Measurements from ENCODE around the gene CENPV.

Gene CENPV

DNA sequence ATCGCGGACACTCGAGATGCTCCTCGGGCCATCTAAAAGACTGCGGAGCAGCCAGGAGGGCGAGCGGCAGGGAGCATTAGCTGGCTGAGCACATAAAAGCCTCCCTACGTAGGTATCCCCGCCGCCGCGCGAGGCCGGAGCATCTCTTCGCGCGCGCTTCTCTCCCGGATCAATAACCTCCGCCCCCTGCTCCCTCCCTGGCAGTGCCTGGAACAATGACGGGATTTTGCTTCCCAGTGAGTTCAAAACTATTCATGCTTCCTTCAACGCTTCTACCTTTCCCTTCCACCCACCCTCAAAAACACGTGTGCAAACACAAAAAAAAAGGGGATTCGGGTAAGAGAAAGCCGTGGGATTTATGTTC lies 984 bp downstream of the CENPV start:
- peak overlapping the region; percentile 14 for H3K27ac ChIP-seq (ENCODE audit: low read length, poor library complexity, severe bottlenecking)
- H3K23ac ChIP-seq (ENCODE audit: low read length in 2 of 2), result peak overlapping the region in 1 of 2 experiments; percentile 57
- H3K4me2 ChIP-seq (ENCODE audit: low read length, poor library complexity, severe bottlenecking), result peak overlapping the region; percentile 98
- peaks cover 12% of the 10 kb centered on the region for H3K79me1 ChIP-seq (replicated peaks; ENCODE audit: low read length, poor library complexity, severe bottlenecking)
- under 1% methylated on average over 25 of the region's 25 CpGs for WGBS
- no peaks in the 10 kb centered on the region for H3K9me3 ChIP-seq (ENCODE audit: control insufficient read depth, low read length)
- no peak overlapping the region for H2BK5ac ChIP-seq (ENCODE audit: low read depth, low read length, poor library complexity, severe bottlenecking)
- H2BK120ac ChIP-seq (ENCODE audit: low read depth, low read length), result peak overlapping the region; percentile 49
- no peak overlapping the region for H2BK15ac ChIP-seq (ENCODE audit: low read depth, poor library complexity, severe bottlenecking)
- no peaks in the 10 kb centered on the region for H3K27me3 ChIP-seq (ENCODE audit: control insufficient read depth in 1 of 2, insufficient read depth in 1 of 2, low read length in 2 of 2)
- no peak overlapping the region for H4K91ac ChIP-seq (ENCODE audit: low read length)
- H4K8ac ChIP-seq (ENCODE audit: low read length), result no peak overlapping the region
- H3K9ac ChIP-seq (ENCODE audit: low read length), result peak overlapping the region; percentile 71
- no peak overlapping the region for H2BK12ac ChIP-seq (ENCODE audit: low read length in 2 of 2)
- peak overlapping the region in 1 of 2 experiments; percentile 32 for H3K4ac ChIP-seq (ENCODE audit: low read depth in 1 of 2, low read length in 2 of 2)
- H2AFZ ChIP-seq (ENCODE audit: low read depth, low read length), result no peak overlapping the region
- H3K36me3 ChIP-seq (ENCODE audit: control insufficient read depth in 1 of 2, insufficient read depth in 2 of 2, low read depth in 1 of 2, low read length in 2 of 2), result peaks cover 11 to 12% of the 10 kb centered on the region in 2 experiments
- no peak overlapping the region for H2AK5ac ChIP-seq (ENCODE audit: low read length, severe bottlenecking)
- DNase-seq, result peak; percentile 53
- peak overlapping the region in 1 of 2 experiments; percentile 28 for H3K18ac ChIP-seq (ENCODE audit: low read depth in 1 of 2, low read length in 2 of 2)
- H3K14ac ChIP-seq (ENCODE audit: low read length in 2 of 2), result no peak overlapping the region
- peak overlapping the region; percentile 68 to 79 for H3K4me3 ChIP-seq (ENCODE audit: insufficient read depth in 1 of 2, low read depth in 1 of 2, low read length in 2 of 2)
- H3K4me1 ChIP-seq (ENCODE audit: control insufficient read depth, insufficient read depth, low read depth, low read length), result peaks cover 10% of the 10 kb centered on the region

- H2AK5ac ChIP-seq (ENCODE audit: low read length, severe bottlenecking), result no peak overlapping the region
- no peak overlapping the region for H2AFZ ChIP-seq (ENCODE audit: low read depth, low read length)
- DNase-seq, result peak; percentile 30
- H4K91ac ChIP-seq (ENCODE audit: low read length), result no peak overlapping the region
- H2BK120ac ChIP-seq (ENCODE audit: low read depth, low read length), result no peak overlapping the region
- no peak overlapping the region for H4K8ac ChIP-seq (ENCODE audit: low read length)
- H3K18ac ChIP-seq (ENCODE audit: low read depth in 1 of 2, low read length in 2 of 2), result no peak overlapping the region
- H3K4me3 ChIP-seq (ENCODE audit: insufficient read depth in 1 of 2, low read depth in 1 of 2, low read length in 2 of 2), result peak overlapping the region in 1 of 2 experiments; percentile 79
- no peak overlapping the region for H2BK12ac ChIP-seq (ENCODE audit: low read length in 2 of 2)
- H3K36me3 ChIP-seq (ENCODE audit: control insufficient read depth in 1 of 2, insufficient read depth in 2 of 2, low read depth in 1 of 2, low read length in 2 of 2), result peaks cover 12 to 13% of the 10 kb centered on the region in 2 experiments
- no peak overlapping the region for H2BK15ac ChIP-seq (ENCODE audit: low read depth, poor library complexity, severe bottlenecking)
- 0% methylated on average over 3 of the region's 10 CpGs for WGBS
- peak overlapping the region; percentile 98 for H3K4me2 ChIP-seq (ENCODE audit: low read length, poor library complexity, severe bottlenecking)
- no peak overlapping the region for H3K14ac ChIP-seq (ENCODE audit: low read length in 2 of 2)
- H3K79me1 ChIP-seq (replicated peaks; ENCODE audit: low read length, poor library complexity, severe bottlenecking), result peaks cover 13% of the 10 kb centered on the region
- peaks cover 10% of the 10 kb centered on the region for H3K4me1 ChIP-seq (ENCODE audit: control insufficient read depth, insufficient read depth, low read depth, low read length)
- peak overlapping the region; percentile 14 for H3K27ac ChIP-seq (ENCODE audit: low read length, poor library complexity, severe bottlenecking)
- H3K9ac ChIP-seq (ENCODE audit: low read length), result peak overlapping the region; percentile 71
- no peak overlapping the region for H2BK5ac ChIP-seq (ENCODE audit: low read depth, low read length, poor library complexity, severe bottlenecking)
- H3K23ac ChIP-seq (ENCODE audit: low read length in 2 of 2), result no peak overlapping the region
- no peaks in the 10 kb centered on the region for H3K9me3 ChIP-seq (ENCODE audit: control insufficient read depth, low read length)
- H3K27me3 ChIP-seq (ENCODE audit: control insufficient read depth in 1 of 2, insufficient read depth in 1 of 2, low read length in 2 of 2), result no peaks in the 10 kb centered on the region
- H3K4ac ChIP-seq (ENCODE audit: low read depth in 1 of 2, low read length in 2 of 2), result peak overlapping the region in 1 of 2 experiments; percentile 32
Measured at GRCh38 chr17:16351831-16352230, 1.4 kb downstream of the CENPV start.

DNA sequence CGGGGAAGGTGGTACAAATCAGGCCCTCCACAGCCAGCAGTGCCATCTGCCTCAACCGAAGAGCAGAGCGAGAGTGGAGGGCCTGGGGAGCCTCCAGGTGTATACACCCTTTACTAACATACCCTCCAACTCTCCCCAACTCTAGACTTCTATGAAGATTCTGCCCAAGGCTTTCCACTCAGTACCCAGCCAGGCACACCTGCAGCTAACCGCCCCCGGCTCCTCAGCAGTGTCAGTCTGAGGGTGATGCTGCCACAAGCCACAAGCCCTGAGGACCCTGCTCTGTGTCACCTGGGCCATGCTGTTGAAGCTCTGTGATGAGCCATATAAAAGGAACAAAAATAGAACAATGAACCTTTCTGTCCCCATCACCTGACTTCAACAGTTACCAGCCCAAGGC lies 3.8 kb downstream of the CENPV start:
- Histone ChIP-seq H2AK5ac (ENCODE audit: low read length, severe bottlenecking) (no peak overlapping the region), H3K27me3 (ENCODE audit: control insufficient read depth in 1 of 2, insufficient read depth in 1 of 2, low read length in 2 of 2) (no peaks in the 10 kb centered on the region), H3K14ac (ENCODE audit: low read length in 2 of 2) (no peak overlapping the region), H3K4me3 (ENCODE audit: insufficient read depth in 1 of 2, low read depth in 1 of 2, low read length in 2 of 2) (no peak overlapping the region), H2BK12ac (ENCODE audit: low read length in 2 of 2) (no peak overlapping the region), H3K36me3 (ENCODE audit: control insufficient read depth in 1 of 2, insufficient read depth in 2 of 2, low read depth in 1 of 2, low read length in 2 of 2) (peaks cover 12 to 16% of the 10 kb centered on the region in 2 experiments), H2AFZ (ENCODE audit: low read depth, low read length) (no peak overlapping the region), H3K4ac (ENCODE audit: low read depth in 1 of 2, low read length in 2 of 2) (no peak overlapping the region), H3K79me1 (replicated peaks; ENCODE audit: low read length, poor library complexity, severe bottlenecking) (peaks cover 13% of the 10 kb centered on the region), H4K91ac (ENCODE audit: low read length) (no peak overlapping the region), H3K4me1 (ENCODE audit: control insufficient read depth, insufficient read depth, low read depth, low read length) (peaks cover 10% of the 10 kb centered on the region), H3K9ac (ENCODE audit: low read length) (no peak overlapping the region), H3K9me3 (ENCODE audit: control insufficient read depth, low read length) (no peaks in the 10 kb centered on the region), H3K18ac (ENCODE audit: low read depth in 1 of 2, low read length in 2 of 2) (no peak overlapping the region), H4K8ac (ENCODE audit: low read length) (no peak overlapping the region), H2BK120ac (ENCODE audit: low read depth, low read length) (no peak overlapping the region), H2BK5ac (ENCODE audit: low read depth, low read length, poor library complexity, severe bottlenecking) (no peak overlapping the region), H3K23ac (ENCODE audit: low read length in 2 of 2) (no peak overlapping the region), H3K27ac (ENCODE audit: low read length, poor library complexity, severe bottlenecking) (no peak overlapping the region), H2BK15ac (ENCODE audit: low read depth, poor library complexity, severe bottlenecking) (no peak overlapping the region), H3K4me2 (ENCODE audit: low read length, poor library complexity, severe bottlenecking) (no peak overlapping the region)
- WGBS, result 96% methylated on average over 5 of the region's 5 CpGs
- no peak for DNase-seq

DNA sequence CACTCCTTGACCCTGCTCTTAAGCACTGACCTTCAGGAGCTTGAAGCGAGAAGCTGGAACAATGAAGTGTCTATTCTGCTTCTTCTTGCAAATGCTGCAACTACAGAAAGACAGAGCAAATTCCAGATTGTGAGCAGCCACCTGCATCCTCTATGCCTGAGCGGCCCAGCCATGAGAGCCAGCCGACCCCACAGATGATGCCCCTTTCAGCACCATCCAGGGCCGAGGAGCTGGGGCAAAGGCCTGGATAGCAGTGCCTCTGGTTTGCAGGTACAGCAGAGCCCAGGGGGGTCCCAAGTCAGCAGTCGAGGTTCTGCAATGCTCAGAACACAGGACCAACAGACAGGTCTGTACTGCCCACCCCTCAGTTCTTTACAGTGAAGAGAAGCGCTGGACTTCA lies 4.7 kb downstream of the CENPV start:
- Histone ChIP-seq H3K9me3 (ENCODE audit: control insufficient read depth, low read length) (no peaks in the 10 kb centered on the region), H2BK15ac (ENCODE audit: low read depth, poor library complexity, severe bottlenecking) (no peak overlapping the region), H3K27ac (ENCODE audit: low read length, poor library complexity, severe bottlenecking) (no peak overlapping the region), H2BK5ac (ENCODE audit: low read depth, low read length, poor library complexity, severe bottlenecking) (no peak overlapping the region), H4K91ac (ENCODE audit: low read length) (no peak overlapping the region), H3K79me1 (replicated peaks; ENCODE audit: low read length, poor library complexity, severe bottlenecking) (peaks cover 12% of the 10 kb centered on the region), H2AK5ac (ENCODE audit: low read length, severe bottlenecking) (no peak overlapping the region), H3K23ac (ENCODE audit: low read length in 2 of 2) (no peak overlapping the region), H3K4ac (ENCODE audit: low read depth in 1 of 2, low read length in 2 of 2) (no peak overlapping the region), H2AFZ (ENCODE audit: low read depth, low read length) (no peak overlapping the region), H2BK120ac (ENCODE audit: low read depth, low read length) (no peak overlapping the region), H4K8ac (ENCODE audit: low read length) (no peak overlapping the region), H2BK12ac (ENCODE audit: low read length in 2 of 2) (no peak overlapping the region), H3K18ac (ENCODE audit: low read depth in 1 of 2, low read length in 2 of 2) (no peak overlapping the region), H3K36me3 (ENCODE audit: control insufficient read depth in 1 of 2, insufficient read depth in 2 of 2, low read depth in 1 of 2, low read length in 2 of 2) (peaks cover 18 to 24% of the 10 kb centered on the region in 2 experiments), H3K4me2 (ENCODE audit: low read length, poor library complexity, severe bottlenecking) (no peak overlapping the region), H3K9ac (ENCODE audit: low read length) (no peak overlapping the region), H3K14ac (ENCODE audit: low read length in 2 of 2) (no peak overlapping the region), H3K27me3 (ENCODE audit: control insufficient read depth in 1 of 2, insufficient read depth in 1 of 2, low read length in 2 of 2) (no peaks in the 10 kb centered on the region), H3K4me3 (ENCODE audit: insufficient read depth in 1 of 2, low read depth in 1 of 2, low read length in 2 of 2) (no peak overlapping the region), H3K4me1 (ENCODE audit: control insufficient read depth, insufficient read depth, low read depth, low read length) (peaks cover 9% of the 10 kb centered on the region)
- WGBS, result 96% methylated on average over 6 of the region's 6 CpGs
- DNase-seq, result no peak
